DND-41 (cell line): ENCODE results near the gene WNT3A.

Source experiments
- CTCF ChIP-seq: IDR thresholded peaks from 2 replicates; pipeline ENCODE4 v1.5.1; 2012; ENCODE audit warnings: borderline replicate concordance, low read length, moderate library complexity, mild to moderate bottlenecking; ENCODE audit not compliant: poor library complexity, severe bottlenecking; ENCODE audit errors: extremely low read depth
- EZH2 ChIP-seq: IDR thresholded peaks from 3 replicates; pipeline ENCODE4 v1.6.1; 2012; ENCODE audit warnings: borderline replicate concordance, low read depth, mild to moderate bottlenecking, moderate library complexity, low read length, inconsistent platforms; ENCODE audit not compliant: severe bottlenecking

GRCh38 chr1:228036701-228037231, 30.0 kb downstream of the WNT3A start:
- TF ChIP-seq EZH2 (no peak), CTCF (no peak)
